ENCODE results near the gene DDR1. TPM values are rescaled to one million over a fixed set of nuclear protein-coding genes. Genes with fewer than 3 reads are reported as not detected.

DDR1 gene
- total RNA-seq, 3 donors from 2014 or later, result 145 to 336 (median 271) TPM

DNA sequence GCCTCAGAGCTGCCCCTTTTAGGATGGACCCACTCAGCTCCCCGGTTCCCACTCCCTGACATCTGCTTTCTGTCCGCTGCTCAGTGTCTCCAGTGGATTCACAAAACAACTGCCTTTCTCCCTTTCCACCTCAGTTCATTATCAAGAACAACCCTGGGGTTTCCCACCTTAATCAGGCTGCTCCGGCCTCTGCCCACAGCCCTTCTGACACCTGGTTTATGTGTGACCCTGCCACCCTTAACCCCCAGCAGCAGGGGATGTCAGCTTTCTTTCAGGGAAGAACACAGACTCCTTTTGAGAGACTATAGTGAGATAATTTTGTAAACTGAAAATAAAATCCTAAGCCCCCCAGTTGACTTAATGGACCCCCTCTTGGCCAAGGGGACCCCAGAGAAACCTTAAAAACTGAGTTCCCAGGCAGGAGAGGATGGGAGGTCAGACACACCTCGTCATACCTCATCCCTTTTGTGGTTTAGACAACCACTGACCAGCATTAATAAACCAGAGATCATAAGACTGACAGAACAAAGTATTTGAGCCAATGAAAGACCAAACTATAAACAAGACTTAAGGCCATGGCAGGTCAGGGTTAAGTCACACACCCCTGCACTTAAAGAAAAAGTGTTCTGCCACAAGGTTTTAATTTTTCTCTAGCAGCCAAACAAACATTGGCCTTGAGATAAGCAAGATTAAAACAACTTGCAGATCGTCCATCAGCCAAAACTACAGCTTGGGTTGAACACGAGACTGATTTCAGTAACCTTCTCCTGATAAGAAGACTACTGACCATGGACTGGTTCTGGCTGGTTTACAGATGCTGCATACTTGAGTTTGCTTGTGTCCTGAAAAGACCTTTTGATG is 42.4 kb upstream of the DDR1 start:
- intact Hi-C loops (cut with DNase I, micrococcal nuclease), result no loop called here
- DNase-seq (no peak), ATAC-seq (no peak)
- TF ChIP-seq, protein P1, sequence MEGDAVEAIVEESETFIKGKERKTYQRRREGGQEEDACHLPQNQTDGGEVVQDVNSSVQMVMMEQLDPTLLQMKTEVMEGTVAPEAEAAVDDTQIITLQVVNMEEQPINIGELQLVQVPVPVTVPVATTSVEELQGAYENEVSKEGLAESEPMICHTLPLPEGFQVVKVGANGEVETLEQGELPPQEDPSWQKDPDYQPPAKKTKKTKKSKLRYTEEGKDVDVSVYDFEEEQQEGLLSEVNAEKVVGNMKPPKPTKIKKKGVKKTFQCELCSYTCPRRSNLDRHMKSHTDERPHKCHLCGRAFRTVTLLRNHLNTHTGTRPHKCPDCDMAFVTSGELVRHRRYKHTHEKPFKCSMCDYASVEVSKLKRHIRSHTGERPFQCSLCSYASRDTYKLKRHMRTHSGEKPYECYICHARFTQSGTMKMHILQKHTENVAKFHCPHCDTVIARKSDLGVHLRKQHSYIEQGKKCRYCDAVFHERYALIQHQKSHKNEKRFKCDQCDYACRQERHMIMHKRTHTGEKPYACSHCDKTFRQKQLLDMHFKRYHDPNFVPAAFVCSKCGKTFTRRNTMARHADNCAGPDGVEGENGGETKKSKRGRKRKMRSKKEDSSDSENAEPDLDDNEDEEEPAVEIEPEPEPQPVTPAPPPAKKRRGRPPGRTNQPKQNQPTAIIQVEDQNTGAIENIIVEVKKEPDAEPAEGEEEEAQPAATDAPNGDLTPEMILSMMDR (IDR thresholded peaks at IDR 0.05), result no peak
- no peak overlapping the region for H3K4me3 ChIP-seq
- H3K4me1 ChIP-seq (ENCODE audit: low read depth), result peaks cover 8% of the 10 kb centered on the region
- no peaks in the 10 kb centered on the region for H3K9me3 ChIP-seq
- H3K36me3 ChIP-seq (ENCODE audit: low read depth), result no peaks in the 10 kb centered on the region

DNA sequence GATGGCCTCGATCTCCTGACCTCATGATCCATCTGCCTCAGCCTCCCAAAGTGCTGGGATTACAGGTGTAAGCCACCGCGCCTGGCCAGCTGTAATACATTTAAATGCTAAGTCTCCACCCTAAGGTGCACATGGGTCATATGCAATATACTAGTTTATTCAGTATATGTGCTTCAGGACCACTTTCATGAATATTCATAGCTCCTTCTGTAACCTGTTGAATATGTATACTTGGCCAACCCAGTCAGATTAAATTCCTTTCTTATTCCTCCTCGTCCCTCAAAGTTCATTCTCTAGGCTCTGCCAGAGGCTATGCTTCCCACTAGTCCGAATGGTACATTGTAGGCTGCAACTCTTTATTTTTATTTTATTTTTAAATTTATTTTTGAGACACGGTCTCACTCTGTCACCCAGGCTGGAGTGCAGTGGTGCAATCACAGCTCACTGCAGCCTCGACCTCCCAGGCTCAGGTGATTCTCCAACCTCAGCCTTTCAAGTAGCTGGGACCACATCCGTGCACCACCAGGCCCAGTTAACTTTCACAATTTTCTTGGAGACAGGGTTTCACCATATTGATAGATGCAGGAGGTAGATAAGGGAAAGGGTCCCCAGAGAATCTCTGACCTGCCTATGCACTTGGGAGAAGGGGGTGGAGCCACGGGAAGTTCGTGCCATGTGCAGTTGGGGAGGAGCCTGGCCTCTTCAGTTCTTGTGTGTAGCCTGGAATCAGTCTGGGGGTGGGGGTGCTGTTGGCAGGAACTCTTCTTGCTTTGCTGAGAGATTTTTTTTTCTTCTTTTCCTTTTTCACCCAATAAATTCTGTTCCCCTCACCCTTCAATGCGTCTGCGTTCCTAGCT is 41.3 kb upstream of the DDR1 start:
- TF ChIP-seq, protein P1 (IDR thresholded peaks at IDR 0.05), result no peak
- ATAC-seq, result no peak
- Histone ChIP-seq H3K36me3 (ENCODE audit: low read depth) (no peaks in the 10 kb centered on the region), H3K4me1 (ENCODE audit: low read depth) (peaks cover 8% of the 10 kb centered on the region), H3K9me3 (no peaks in the 10 kb centered on the region), H3K4me3 (no peak overlapping the region)
- no peak for DNase-seq
- intact Hi-C loops (cut with DNase I, micrococcal nuclease), result no loop called here

DNA sequence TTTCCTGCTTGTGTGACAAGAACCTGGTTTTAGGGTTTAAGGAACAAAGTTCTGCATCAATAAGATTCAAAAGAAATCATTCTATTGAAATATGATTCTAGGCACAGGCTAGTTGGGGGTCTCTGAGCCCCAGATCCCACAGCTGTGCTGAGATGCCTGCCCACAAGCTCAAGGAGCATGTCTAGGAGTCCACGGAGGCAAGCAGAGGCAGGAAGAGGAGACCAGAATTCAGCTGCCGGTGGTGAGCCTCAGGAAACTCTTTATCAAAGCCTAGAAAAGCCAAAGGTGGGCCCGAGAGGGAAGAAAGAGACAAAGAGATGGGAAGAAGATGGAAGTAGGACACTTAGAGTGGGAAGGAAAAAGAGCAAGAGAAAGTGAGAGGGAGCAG is 40.7 kb upstream of the DDR1 start:
- peaks cover 8% of the 10 kb centered on the region for H3K4me1 ChIP-seq (ENCODE audit: low read depth)
- H3K36me3 ChIP-seq (ENCODE audit: low read depth), result no peaks in the 10 kb centered on the region
- TF ChIP-seq, protein P1 (IDR thresholded peaks at IDR 0.05), result no peak
- no peak for ATAC-seq
- no peak for DNase-seq
- intact Hi-C loops (cut with DNase I, micrococcal nuclease), result no loop called here
- no peak overlapping the region for H3K4me3 ChIP-seq
- no peaks in the 10 kb centered on the region for H3K9me3 ChIP-seq

DNA sequence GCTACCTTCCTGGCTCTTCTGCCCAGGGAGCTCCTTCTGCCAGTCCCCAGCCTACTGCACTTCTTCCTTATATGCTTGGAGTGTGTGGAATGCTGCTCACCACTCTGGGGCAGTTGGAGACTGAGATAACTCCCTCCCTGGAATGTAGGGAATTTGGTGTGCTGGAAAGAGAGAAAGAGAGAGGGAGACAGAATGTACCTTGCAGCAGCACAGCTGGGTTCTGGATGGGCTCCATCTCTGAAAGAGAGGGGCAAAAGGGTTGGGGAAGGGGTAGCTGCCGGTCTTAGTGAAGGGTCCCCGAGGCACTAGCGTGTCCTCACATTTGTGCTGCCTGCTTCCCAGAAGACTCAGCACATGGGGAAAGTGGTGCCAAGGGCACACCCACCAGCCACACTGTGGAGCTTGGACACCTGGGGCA is 40.2 kb upstream of the DDR1 start:
- peak; percentile 9 for ATAC-seq
- Histone ChIP-seq H3K36me3 (ENCODE audit: low read depth) (no peaks in the 10 kb centered on the region), H3K4me3 (no peak overlapping the region), H3K9me3 (no peaks in the 10 kb centered on the region), H3K4me1 (ENCODE audit: low read depth) (peaks cover 8% of the 10 kb centered on the region)
- no peak for DNase-seq
- TF ChIP-seq, protein P1 (IDR thresholded peaks at IDR 0.05), result no peak
- intact Hi-C loops (cut with DNase I, micrococcal nuclease), result no loop called here

DNA sequence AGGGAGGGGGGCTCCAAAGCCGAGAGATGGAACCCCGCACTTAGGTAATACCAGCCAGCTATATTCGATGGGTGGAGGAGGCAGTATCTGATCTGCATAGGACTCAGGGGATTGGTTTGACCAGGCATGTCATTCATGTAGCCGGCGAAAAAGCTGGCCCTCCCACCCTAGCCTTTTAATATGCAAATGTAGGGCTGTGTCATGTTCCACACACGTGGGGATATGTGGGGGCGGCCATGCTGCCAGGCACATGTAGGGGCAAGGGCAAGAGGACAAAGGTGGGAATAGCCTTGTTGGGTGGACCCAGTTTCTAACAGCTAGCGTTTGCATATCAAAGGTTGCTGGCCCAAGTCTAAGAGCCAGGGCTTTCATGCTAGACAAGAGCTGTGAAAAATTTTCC is 39.1 kb upstream of the DDR1 start:
- no peaks in the 10 kb centered on the region for H3K36me3 ChIP-seq (ENCODE audit: low read depth)
- DNase-seq, result no peak
- H3K4me1 ChIP-seq (ENCODE audit: low read depth), result peaks cover 7% of the 10 kb centered on the region
- intact Hi-C loops (cut with DNase I, micrococcal nuclease), result no loop called here
- H3K9me3 ChIP-seq, result no peaks in the 10 kb centered on the region
- TF ChIP-seq, protein P1 (IDR thresholded peaks at IDR 0.05), result no peak
- ATAC-seq, result no peak
- H3K4me3 ChIP-seq, result no peak overlapping the region
